DMS79 (cell line): ENCODE measurements around the gene STPG4.

Source experiments
- DNase-seq: peaks from one replicate; lab custom pipeline; 2025; lab: John Stamatoyannopoulos, UW

STPG4 gene

DNA sequence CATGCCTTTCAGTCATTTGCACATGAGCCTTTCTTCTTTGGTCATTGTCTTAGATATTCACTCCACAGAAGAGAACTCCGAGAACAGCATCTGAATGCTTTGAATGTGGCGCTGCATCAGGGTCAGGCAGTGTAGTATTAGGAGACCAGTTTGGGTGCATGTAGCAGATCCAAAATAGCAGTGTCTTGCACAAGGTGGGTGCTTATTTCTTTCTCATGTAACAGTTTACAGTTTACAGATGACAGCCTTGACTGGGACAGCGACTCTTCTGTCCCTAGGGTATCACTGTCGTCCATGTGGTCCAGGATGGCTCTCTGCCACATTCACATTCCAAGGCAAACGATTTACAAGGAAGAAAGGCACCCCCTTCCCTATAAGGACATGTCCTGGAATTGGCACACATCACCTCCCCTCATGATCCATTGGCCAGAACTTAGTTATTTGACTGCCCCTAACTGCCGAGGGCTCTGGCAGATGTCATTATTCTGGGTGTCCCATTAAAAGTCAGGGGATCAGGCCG is 101.0 kb downstream of the STPG4 start:
- no peak for DNase-seq

GRCh38 chr2:47052847-47053246 is 102.3 kb downstream of the STPG4 start:
- no peak for DNase-seq

DNA sequence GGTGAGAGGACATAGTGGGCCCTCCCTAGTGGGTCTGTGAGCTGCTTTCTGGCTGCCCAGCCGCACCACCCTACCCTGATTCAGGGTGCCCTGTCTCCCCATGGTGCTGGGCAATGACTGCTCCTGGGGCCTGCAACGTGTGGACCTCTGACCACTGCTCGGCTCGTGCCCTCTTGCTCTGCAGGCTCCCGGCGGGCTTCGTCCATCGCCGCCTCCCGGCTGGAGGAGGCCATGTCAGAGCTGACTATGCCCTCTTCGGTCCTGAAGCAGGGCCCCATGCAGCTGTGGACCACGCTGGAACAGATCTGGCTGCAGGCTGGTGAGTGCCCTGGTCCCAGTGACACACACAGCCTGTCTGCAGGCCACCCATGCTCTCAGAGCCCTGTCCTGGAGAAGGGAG is 103.5 kb downstream of the STPG4 start:
- DNase-seq, result no peak

DNA sequence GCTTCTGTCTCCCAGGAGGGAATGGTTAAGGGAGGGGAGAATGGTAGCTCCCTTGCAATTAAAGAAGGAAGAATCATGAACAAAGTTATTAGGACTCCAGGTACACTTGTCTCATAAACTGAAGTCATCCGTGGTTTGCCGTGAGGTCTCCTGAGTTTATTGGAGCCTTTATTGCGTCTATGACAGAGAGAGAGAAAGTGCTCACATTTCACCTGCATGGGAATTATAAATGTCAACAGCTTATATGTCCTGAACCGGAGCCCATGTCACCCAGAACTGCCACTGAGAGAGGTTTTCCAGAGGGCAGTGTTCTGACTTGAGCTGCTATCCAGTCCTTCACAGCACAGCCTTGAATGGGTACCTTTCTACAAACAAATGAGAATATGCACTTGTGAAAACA is 104.3 kb downstream of the STPG4 start:
- no peak for DNase-seq

DNA sequence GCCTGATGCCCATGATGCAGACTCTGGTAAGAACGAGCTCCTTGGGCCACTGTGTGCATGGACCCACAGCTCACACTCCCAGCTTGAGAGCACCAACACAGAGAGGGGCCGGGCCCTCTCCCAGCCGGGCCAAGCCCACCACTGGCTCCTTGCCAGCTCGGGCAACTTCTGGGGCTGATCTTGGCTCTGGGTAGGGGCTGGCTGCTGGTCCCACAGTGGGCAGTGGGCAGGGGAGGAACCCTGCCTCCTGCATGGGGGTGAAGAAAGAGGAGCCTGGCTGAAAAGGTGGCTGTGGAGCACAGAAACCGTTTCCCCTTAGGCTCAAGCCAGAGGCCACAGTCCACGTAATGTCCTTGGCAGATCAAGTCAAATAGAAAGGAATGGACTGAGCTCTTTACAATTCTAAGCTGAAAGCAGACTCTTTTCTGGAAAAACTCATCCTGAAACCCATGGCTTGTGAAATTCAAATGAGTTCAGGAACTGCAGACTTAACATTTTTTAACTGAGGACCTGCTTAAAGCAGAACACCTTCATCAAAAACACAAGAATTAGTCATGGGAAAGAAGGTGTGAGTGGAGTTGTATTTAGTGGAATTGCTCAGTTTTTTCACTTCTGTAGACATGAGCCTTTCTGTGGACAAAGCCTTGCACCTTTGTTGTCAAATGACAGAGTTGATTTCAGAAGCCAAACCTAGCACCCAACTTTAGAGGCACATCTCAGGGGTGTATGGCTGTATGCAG is 104.9 kb downstream of the STPG4 start:
- DNase-seq, result no peak

- no peak for DNase-seq
These were observed 105.6 kb downstream of the STPG4 start for GRCh38 chr2:47049502-47049901.

GRCh38 chr2:47048801-47049480 is 106.2 kb downstream of the STPG4 start:
- no peak for DNase-seq

GRCh38 chr2:47046271-47046670 is 108.8 kb downstream of the STPG4 start:
- peak; percentile 27 for DNase-seq

DNA sequence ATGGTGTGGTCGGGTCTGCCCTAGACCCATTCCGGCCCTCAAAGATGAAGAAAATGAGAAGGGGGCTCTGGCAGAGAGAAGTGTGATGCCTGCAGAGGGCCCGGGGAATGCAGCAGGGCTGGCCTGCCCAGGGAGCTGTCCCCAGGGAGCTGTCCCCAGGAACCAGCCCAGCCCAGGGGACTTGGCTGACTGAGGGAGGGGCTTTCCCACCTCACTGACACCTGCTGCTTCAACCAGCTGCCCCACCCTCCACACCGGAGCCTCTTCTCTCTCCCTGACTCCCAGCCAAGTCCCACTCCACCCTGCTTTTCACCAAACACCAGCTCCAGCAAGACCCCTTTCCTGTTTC is 111.2 kb downstream of the STPG4 start:
- DNase-seq, result no peak

- DNase-seq, result peak; percentile 44
These were observed 111.8 kb downstream of the STPG4 start for GRCh38 chr2:47043142-47043890.

- DNase-seq, result no peak
These were observed 113.0 kb downstream of the STPG4 start for GRCh38 chr2:47041891-47042684.

DNA sequence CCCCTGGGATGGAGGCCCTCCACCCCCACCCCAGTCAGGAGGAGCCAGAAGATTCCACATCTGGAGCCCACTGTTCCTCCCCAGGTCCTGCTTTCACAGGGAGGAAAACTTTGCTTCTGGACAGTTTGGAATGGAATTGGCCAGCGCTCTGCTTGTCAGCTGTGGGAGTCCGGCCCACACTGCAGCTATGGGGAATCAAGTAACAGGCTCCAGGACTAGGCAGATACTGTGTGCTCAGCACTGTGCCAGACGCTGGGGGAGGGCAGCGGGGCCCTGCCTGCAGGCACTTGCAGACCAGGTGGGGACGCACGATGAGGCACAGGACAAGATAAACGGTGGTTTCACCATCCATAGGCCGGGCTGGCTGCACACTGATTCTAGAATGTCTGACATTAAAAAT is 114.0 kb downstream of the STPG4 start:
- no peak for DNase-seq

GRCh38 chr2:47040651-47041050 is 114.5 kb downstream of the STPG4 start:
- DNase-seq, result no peak

DNA sequence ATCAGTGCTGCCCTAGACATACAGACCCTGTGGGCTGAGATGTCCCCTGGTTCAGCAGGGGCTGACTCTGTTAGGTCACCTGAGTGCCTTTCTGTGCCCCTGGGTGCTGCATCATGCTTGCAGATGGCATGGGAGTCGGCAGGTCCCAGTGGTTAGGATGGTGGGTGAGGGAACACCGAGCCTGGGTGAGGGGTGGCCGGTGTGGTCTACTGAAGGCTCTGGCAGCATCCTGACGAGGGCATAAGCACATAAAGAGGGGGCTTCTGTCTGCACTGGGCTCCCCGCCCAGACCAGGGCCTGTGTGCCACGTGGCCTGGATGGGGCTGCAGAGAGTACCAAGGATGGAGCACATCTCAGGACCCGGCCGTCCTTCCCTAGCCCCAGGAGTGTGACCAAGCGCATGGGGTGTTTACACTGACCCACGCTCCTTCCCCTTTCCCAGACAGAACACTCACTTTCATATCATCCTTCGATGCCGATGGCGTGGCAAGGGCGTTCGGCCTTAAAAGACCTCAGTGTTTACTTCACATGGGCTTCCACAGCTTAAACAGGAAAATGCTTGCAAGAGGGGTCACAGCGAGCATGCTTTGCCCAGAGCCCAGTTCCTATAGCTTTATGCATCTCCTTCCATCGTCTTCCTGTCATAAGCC is 115.1 kb downstream of the STPG4 start:
- no peak for DNase-seq

DNA sequence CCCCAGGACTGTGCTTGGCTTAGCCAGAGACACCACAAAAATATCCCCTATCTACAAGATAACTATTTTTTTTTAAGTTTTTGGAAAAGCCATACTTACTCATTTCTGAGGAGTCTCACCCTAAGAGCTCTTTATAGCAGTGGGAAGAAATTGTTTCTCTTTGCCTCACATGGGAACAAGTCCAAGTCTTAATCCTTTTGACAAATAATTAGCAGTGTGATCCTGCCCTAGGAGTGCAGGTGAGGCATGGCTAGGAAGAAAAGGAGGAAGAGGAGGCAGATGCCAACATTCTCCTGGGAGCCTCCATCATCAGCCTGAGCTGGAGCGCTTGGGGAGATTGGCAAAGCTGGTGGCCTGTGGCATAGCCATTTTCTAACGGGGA is 115.6 kb downstream of the STPG4 start:
- no peak for DNase-seq

GRCh38 chr2:47038656-47039488 is 116.2 kb downstream of the STPG4 start:
- no peak for DNase-seq

DNA sequence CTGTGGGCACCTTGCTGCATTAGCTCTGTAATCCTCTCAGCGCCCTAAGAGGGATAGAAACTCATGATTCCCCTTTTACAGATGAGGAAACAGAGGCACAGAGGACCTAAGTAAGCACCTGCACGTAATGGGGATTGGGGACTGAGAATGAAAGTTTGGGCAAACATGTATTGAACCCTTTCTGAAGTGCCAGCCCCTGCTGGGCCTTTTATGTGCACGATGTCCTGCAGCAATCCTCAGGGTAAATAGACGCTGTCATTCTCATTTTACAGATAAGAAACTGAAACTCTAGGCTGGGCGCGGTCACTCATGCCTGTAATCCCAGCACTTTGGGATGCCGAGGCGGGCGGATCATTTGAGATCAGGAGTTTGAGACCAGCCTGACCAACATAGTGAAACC is 117.4 kb downstream of the STPG4 start:
- DNase-seq, result no peak
